ENCODE data around the gene NES.
A peak's percentile ranks its signal among the peaks of the same experiment; 100 is the strongest.

The NES gene

GRCh38 chr1:156676820-156677615, at the start of gene NES:
TSS of gene NES (minus strand) at chr1:156677407. CDS start at chr1:156677264, 143 bp downstream.
- DNase-seq (ENCODE audit: low spot score) = no peak

GRCh38 chr1:156726549-156727226, 49.5 kb upstream of the NES start:
- peak; percentile 92 for DNase-seq (ENCODE audit: low spot score)

DNA sequence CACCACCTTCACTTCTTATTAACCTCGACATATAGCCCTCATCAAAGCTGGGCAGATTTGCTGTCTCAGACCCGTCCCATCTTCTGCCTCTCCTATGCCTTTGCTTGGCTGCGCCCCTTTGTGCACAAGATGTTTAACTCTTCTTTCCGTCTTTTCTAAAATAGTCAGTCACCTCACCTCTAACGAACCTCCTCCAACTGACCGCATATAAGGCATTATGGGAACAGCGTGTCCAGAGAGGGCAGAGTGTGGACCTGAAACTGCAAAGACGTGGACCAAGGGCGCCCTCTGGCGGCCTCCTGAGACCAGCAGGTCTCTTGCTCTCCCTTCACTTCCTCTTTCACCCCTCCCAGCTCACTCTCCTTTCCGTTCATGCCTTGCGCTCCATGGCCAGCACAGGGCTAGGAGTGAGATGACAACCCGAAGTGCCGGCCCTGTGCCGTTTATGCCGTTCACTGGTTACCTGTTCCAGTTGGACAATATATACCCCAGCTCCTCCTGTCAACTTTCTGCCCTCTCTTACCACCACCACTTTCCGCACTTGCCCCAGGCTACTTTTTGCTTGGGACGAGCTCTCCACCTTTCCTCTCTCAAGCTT, 48.6 kb upstream of the NES start:
- DNase-seq (ENCODE audit: low spot score) = peak; percentile 95

DNA sequence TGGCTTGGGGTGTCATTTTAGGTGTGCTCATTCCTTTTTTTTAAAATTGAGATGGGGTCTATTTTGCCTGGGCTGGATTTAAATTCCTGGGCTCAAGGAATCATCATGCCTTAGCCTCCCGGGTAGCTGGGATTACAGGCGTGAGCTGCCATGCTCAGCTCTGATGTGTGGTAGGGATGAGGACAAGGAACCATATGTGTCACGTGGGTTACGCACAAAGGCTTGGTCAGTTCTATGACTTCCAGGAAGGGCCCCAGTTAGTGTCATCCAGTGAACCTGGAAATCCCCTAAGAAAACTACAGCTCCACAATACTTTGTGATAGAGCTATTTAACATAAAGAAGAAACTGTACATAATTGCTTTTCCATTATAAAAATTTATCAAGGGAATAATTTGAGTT, 44.3 kb upstream of the NES start:
- DNase-seq (ENCODE audit: low spot score) = no peak

GRCh38 chr1:156721131-156721530, 43.9 kb upstream of the NES start:
- no peak for DNase-seq (ENCODE audit: low spot score)

DNA sequence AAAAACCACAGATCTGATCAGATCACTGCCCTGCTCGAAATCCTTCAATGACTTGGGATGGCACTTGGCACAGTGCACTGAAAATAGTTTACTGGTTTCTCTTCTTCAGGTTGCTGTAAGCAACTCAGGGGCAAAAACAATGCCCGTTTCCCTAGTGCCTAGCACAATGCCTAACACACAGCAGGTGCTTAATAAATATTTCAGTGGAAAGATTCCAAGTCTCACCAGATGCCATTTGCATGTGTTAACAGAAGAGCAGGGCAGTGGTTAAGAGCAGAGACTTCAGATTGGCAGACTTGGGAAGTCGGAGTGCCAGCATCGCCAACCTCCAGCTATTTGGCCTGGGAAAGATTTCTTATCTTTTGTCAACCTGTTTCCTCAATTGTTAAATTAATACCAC, 40.1 kb upstream of the NES start:
- DNase-seq (ENCODE audit: low spot score) = no peak

- no peak for DNase-seq (ENCODE audit: low spot score)
Measured at GRCh38 chr1:156714830-156715229, 37.6 kb upstream of the NES start.

- DNase-seq (ENCODE audit: low spot score) = no peak
Measured at GRCh38 chr1:156712626-156713025, 35.4 kb upstream of the NES start.

DNA sequence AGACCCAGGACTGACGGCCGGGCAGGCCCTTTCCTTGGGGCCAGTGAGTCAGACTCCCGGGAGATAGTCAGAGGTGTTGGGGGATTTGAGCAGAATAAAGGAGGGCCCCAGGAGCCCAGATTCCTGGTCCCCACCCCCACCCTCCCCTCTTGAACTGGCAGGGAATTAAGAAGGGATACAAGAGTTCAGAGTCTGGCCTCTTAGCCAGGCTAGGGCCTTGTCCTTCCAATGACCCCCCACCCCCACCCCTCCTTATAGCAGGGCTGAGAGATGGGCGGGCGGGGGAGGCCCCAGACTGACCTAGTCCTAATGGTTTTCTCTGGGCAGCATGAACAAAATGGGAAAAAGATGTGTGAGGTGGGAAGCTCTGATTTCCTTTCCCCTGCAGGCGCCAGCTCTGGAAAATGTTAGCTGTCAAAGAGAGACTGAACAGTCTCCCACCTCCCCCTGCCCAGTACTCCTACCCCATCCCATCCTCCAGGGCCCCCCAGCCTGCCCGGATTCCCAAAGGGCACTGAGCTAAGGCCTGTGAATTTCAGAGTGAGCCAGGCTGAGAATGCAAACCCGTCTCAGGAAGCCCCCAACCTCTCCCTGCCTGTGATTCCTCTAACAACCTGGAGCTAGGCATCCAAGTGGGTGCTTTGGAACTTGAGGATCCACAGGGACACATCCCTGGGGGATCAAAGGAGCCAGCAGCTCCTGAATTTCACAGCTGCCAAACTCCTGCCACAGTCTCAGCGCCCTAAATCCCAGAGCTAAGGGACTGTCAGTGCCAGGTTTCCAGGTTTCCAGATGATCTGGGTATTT, 34.0 kb upstream of the NES start:
- no peak for DNase-seq (ENCODE audit: low spot score)

DNA sequence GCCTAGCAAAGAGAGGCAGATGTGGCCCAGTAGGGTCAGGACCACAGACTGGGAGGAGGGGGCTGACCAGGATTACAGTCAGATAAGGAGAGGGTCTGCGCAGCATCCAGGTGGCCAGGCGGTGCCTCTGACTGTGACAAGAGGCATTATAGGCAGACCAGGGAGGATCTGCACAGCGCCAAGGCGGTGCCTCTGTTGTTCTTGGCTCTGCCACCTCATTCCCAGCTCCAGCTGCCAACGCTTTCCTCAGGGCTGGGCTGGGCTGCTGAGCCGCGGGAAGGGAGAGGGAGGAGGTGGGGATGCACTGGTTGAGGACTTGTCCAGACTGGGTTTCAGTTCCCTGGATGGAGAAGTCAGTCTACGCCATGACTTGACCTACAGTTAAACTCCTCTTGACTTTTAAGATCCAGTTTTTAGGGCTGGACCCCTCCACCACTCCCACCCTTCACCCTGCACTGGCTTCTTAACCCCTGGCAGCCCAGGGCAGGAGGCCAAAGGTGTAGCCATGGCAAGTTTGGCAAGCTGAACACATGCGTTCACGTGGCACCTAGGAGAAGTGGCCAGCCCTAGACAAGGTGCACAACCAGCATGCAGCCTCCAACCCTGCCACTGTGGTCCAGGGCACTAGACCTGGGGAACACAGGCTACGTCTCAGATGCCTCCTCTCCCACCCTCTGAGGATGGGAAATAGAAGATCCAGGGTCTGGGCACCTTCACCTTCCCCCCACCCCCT, 32.7 kb upstream of the NES start:
- no peak for DNase-seq (ENCODE audit: low spot score)

DNA sequence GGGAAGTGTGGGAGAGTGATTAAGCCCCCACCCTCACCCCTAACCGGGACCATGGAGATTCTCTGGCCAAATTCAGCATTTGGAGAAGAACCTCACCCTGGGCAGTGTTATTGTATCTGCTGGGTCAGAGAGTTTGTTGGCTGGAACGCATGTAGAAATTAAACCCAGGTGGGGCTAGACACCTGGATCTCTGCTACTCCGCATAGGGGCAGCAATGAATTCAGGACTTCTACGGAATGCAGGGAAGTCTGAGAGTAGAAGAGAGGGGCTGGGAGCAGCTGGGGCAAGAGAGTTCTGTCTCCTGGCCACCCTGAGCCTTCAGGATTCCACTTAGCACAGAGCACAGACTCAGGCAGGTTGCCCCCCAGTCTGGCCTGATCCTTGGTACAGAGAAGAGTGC, 31.8 kb upstream of the NES start:
- no peak for DNase-seq (ENCODE audit: low spot score)

- no peak for DNase-seq (ENCODE audit: low spot score)
Measured at GRCh38 chr1:156708218-156708661, 31.0 kb upstream of the NES start.

DNA sequence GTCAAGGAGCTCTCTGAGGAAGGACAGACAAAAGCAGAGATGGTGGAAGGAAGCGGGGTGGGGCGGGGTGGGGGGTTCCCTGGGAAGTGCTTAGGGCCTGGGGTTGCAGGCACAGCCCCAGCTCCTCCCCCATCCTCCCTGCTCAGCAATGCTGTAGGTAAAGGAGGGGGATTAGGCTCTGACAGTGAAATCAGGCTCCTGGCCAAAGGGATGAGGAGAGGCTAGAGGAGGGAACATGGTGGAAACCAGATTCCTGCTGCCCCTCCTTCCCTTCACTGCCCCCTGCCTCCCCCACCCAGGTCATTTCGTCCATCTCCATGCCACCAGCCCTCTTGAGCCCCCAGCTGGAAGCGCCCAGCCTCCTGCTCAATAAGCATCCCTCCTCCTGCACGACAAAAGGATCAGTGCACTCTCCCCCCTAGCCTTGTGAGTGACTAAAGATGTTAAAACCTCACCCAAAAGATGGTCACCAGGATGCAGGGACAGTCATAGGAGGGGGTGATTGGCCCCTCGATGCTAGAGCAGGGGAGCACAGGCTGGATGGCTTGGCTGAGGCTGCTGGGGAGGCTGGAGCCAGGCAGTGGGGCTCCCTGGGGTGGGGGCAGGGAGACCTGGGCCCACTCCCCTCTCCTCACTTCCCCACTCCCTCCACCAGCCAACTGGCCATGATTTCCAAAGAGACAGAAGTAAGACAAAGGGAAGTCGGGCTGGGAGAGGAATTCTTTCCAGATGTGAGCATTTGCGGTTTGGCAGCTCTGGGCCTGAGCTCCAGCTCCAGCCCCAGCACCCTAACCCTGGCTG, 30.4 kb upstream of the NES start:
- no peak for DNase-seq (ENCODE audit: low spot score)

DNA sequence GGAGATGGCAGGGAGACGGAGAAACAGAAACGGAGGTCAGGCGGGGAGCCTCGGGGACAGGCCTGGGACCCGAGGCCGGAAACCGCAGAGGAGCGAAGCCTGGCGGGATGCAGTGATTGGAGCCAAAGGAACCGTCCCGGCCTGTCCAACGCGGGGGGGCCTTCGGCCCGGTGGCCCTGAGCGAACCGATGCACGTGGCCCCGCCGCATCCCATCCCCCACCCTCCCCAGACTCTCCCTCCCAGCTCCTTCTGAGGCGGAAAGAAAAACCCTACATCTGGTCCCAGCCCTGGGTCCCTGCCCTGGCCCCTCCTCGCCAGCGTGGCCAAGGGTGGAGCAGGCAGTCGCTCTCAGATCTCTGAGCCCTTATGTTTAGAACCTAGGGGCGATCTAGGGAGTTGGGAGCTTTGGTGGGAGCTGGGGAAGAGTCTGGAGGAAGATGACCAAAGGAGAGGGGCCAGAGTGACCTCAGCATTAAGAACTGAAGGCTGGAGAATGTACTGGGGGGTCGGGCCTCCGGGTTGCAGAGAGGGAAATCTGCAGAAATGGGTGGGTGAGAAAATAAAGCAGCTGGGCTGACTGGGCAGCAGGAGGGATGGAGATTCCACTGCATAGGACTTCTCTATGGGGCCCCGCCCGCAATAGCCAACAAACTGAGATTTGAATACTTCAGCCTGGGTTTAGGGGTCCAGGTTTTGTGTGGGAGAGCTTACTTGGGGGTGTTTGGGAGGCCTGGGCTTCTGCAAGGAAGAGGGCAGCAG, 29.6 kb upstream of the NES start:
- DNase-seq (ENCODE audit: low spot score) = no peak

GRCh38 chr1:156705918-156706656, 28.9 kb upstream of the NES start:
- peak; percentile 66 for DNase-seq (ENCODE audit: low spot score)

DNA sequence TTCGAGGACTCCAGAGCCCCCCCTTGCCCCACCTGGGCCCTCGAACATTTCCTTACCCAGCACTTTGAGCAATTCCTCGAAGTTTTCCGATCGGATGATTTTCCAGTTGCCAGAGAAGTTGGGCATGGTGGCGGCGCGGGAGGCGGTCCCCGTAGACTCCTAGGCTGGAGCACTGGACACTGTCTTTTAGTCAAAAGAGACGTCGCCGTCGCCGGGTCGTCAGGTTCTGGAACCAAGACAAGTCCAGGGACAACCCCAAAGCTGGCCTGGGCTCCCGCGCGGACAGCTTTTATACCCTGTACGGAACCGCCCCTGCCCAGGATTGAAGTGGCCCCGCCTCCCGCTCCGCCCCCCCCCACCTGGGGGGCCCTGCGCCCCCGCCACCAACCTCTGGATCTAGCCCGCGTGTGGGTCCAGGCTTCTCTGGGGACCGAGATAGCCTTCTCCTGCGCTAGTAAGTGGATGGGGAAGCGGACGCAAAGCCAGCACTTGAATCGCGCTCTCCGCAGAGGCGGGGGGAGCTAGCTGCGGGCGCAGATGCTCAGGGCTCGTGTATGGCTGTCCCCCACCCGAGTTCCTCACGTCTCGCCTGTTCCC, 28.2 kb upstream of the NES start, which contains the start of gene CRABP2:
CRABP2 (minus strand) TSS at position 263 of the 597 bp plus-strand sequence; CDS start at position 126, 137 bp downstream.
- no peak for DNase-seq (ENCODE audit: low spot score)

GRCh38 chr1:156704930-156705320, 27.7 kb upstream of the NES start:
- no peak for DNase-seq (ENCODE audit: low spot score)

GRCh38 chr1:156704166-156704711, 27.0 kb upstream of the NES start:
- DNase-seq (ENCODE audit: low spot score) = no peak

Measured in NAMALWA (cell line).